G401.6 (cell line): Measurements from ENCODE around the gene ZNF547.
A peak's percentile ranks its signal among the peaks of the same experiment; 100 is the strongest.
"Not testable (repeated sequence)": the region's sequence is repeated elsewhere in the genome, so short reads cannot be mapped to it uniquely, and the experiment has no call there.

Experiments used
- FAIRE-seq: peaks from 2 replicates; lab custom pipeline; 2012; peaks lifted over from hg19 to GRCh38; lab: Jason Lieb, UNC

Gene ZNF547

DNA sequence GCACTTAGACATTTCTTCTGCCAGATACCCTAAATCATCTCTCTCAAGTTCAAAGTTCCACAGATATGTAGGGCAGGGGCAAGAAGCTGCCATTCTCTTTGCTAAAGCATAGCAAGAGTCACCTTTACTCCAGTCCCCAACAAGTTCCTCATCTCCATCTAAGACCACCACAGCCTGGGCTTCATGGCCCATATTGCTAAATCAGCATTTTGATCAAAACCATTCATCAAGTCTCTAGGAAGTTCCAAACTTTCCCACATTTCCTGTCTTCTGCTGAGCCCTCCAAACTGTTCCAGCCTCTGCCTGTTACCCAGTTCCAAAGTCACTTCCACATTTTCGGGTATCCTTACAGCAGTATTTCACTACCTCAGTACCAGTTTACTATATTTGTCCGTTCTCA lies 11.3 kb downstream of the ZNF547 start:
- not testable (repeated sequence) for FAIRE-seq

GRCh38 chr19:57376151-57376550 lies 12.8 kb downstream of the ZNF547 start:
- FAIRE-seq = no peak

DNA sequence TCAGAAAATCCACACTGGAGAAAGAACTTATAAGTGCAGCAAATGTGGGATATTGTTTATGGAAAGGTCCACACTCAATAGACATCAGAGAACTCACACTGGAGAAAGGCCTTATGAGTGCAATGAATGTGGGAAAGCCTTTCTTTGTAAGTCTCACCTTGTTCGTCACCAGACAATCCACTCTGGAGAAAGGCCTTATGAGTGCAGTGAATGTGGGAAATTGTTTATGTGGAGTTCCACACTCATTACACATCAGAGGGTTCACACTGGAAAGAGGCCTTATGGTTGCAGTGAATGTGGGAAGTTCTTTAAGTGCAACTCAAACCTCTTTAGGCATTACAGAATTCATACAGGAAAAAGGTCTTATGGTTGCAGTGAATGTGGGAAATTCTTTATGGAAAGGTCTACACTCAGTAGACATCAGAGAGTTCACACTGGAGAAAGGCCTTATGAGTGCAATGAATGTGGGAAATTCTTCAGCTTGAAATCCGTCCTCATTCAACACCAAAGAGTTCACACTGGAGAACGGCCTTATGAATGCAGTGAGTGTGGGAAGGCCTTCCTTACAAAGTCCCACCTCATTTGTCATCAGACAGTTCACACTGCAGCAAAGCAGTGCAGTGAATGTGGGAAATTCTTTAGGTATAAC lies 14.3 kb downstream of the ZNF547 start:
- FAIRE-seq = no peak

DNA sequence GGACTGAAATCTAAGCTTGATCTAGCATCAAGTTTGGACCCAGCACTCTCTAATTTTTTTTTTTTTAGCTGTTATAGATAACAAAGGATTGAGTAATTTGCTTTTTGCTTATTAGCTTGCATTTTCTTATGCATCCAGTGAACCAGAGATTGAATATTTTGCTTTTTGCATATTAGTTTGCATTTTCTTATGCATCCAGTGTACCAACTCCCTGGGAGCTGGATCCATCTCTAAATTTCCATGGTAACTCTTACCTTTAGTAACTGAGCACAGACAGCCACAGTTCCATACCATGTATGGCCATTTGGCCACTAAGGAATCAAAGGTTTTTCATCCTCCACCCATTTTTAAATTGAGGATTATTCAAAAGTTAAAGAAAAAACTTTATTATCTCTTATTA lies 17.6 kb downstream of the ZNF547 start:
- no peak for FAIRE-seq

DNA sequence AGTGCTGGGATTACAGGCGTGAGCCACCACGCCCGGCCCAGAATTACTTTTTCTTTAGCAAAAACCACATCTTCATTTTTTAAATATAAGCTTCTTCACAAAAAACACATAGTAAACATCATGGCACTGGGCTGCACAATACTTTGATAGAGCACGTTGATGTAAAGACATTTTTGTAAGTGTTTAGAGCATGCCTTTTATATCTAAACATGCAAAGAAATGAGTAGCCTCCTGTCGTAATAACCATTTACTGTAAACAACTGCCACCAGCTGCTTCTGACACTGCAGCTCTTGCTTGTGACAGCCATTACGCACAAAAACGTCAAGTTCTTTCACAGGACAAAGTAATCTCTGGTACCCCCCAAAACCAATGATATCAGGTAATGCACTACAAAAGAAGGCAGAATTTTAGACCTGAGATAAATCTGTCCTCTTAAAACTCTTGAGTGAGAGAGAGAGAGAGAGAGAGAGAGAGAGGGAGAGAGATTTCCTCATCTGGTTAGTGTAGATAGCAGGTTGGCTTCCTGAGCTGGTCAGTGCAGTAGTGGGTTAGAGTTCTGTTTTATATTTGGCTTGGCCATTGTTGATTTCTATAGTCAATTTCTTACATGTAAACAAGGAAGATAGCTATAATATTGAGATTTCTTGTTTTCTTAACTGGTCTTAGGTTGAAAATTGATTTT lies 19.6 kb downstream of the ZNF547 start:
- FAIRE-seq = no peak

GRCh38 chr19:57389194-57389729 lies 25.9 kb downstream of the ZNF547 start:
- FAIRE-seq = no peak

DNA sequence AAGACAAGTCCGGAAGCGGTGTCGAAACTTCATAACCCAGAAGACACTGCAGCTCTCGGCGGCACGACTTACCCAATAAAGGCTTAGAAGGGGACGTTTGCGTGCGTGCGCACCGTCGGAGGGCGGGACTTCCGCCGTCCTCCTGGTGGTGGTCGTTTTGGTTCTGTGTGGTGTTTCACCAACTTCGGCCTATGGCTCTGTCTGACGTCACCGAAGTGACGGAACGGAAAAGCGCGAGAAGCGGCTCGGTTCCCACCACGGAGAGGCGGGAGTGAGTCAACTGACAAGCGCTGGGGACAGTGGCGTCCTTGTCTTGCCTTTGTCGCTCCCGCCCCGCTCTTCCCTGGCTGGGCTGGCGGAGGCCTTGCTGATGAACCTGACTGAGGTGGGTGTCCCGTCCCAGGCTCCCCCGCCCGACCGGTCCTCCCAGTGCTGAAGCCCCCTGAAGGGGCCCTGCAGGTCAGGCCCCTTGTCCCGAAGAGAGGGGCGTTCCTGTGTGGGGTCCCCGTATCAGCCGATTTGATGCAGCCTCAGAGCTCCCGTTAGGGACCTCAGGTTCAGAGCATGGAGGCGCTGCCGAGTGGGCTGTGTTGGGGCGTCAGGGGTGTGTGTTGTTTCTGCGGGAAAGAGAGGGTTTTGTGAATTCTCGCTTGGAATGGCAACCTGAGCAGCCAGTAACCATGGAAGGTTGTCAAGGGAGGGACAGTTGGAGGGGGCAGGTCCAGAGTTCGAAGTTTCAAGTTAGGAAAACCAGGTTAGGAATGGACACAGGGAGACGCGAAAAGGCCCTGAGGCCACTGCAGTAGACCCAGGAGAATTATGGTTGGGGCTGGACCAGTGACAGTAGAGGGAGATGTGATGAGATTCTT lies 26.6 kb downstream of the ZNF547 start, which contains the start of gene ZNF548:
ZNF548 (plus strand) TSS at position 125 of the 869 bp plus-strand sequence; CDS start at position 371, 246 bp downstream.
- peak; percentile 99 for FAIRE-seq

GRCh38 chr19:57395710-57396109 lies 32.4 kb downstream of the ZNF547 start:
- FAIRE-seq = no peak

GRCh38 chr19:57398868-57399267 lies 35.5 kb downstream of the ZNF547 start:
- FAIRE-seq = no peak

GRCh38 chr19:57403737-57404563 lies 40.6 kb downstream of the ZNF547 start:
- no peak for FAIRE-seq

- no peak for FAIRE-seq
Measured at GRCh38 chr19:57406516-57407123, 43.3 kb downstream of the ZNF547 start.

DNA sequence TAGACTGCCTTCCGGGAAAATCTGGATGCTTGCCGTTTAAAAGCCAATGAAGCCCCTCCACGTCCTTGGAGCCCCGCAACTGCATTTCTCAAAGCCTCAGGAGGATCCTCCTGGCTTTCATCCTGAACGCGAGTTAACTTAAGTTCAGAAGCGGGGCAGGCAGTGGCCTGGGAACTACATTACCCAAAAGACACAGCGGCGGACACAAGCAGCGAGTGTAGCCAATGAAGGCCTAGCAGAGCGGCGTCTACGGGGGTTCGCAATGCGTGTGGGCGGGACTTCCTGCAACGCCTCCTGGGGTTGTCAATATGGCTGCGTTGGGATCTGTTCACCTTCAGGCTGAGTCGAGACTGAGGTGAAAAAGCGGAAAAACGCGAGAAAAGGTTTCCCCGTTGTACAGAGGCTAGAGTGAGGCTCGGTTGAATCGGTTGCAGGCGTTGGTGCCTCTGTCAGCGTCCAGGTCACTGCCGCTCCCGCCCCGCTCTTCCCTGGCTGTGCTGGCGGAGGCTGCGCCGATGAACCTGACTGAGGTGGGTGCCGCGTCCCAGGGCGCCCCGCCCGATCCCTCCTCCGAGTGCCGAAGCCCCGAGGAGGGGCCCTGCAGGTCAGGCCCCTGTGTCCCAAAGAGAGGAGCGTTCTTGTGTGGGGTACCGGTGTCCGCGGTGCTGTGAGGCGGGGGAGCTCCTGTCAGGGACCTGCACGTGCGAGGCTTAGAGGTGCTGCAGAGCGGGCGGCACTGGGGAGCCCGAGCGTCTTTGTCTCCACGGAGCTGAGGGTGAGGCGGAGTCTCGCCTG lies 47.7 kb downstream of the ZNF547 start, which contains the start of gene ZNF17:
ZNF17 (plus strand) TSS at position 285 of the 795 bp plus-strand sequence. CDS start 2,455 bp downstream, outside the sequence.
- peak; percentile 96 for FAIRE-seq

DNA sequence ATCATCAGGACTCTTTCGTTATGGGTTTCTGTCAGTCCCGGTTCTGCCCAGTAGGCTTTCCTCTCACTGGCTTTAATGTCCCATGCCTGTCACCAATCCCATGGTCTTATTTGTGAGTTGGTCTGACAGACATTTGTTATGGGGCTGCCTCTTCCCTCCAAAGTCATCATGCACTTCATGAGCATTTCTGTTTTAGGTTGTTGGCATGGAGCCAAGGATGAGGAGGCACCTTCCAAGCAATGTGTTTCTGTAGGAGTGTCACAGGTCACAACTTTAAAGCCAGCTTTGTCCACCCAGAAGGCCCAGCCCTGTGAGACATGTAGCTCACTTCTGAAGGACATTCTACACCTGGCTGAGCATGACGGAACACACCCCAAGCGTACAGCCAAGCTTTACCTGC lies 56.1 kb downstream of the ZNF547 start:
- no peak for FAIRE-seq

DNA sequence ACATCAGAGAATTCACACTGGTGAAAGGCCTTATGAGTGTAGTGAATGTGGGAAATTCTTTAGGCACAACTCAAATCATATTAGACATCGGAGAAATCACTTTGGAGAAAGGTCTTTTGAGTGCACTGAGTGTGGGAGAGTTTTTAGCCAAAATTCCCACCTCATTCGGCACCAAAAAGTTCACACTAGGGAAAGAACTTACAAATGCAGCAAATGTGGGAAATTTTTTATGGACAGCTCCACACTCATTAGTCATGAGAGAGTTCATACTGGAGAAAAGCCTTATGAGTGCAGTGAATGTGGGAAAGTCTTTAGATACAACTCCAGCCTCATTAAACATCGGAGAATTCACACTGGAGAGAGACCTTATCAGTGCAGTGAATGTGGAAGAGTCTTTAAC lies 57.7 kb downstream of the ZNF547 start:
- no peak for FAIRE-seq
